Erythroblast (primary cell): Measurements from ENCODE around the gene ANO6.
A peak's percentile ranks its signal among the peaks of the same experiment; 100 is the strongest.
"Not testable (repeated sequence)": the region's sequence is repeated elsewhere in the genome, so short reads cannot be mapped to it uniquely, and the experiment has no call there.

Source experiments
- DNase-seq, 2 experiments: peaks; one replicate each; lab custom pipeline; 2025; lab: John Stamatoyannopoulos, UW
- GATA1 ChIP-seq: IDR thresholded peaks from 2 replicates; pipeline ENCODE4 v1.6.1; 2011; ENCODE audit warnings: low read depth, mild to moderate bottlenecking, control low read depth, low read length, moderate library complexity
- POLR2A ChIP-seq: IDR thresholded peaks from 2 replicates; pipeline ENCODE4 v1.6.1; 2011; ENCODE audit warnings: mild to moderate bottlenecking, low read length

The ANO6 gene

GRCh38 chr12:45219621-45220020 is 3.7 kb downstream of the ANO6 start:
- no peak for DNase-seq
- TF ChIP-seq GATA1 (no peak), POLR2A (no peak)

- DNase-seq: no peak
- TF ChIP-seq GATA1: no peak
- TF ChIP-seq POLR2A: no peak
Observed at GRCh38 chr12:45220363-45220931, 4.6 kb downstream of the ANO6 start.

GRCh38 chr12:45220969-45221368 is 5.1 kb downstream of the ANO6 start:
- TF ChIP-seq GATA1 (no peak), POLR2A (no peak)

GRCh38 chr12:45223868-45224267 is 8.0 kb downstream of the ANO6 start:
- TF ChIP-seq POLR2A (no peak), GATA1 (no peak)
- no peak for DNase-seq

More at GRCh38 chr12:45220969-45221368, 5.1 kb downstream of the ANO6 start:
- no peak for DNase-seq

GRCh38 chr12:45224311-45224710 is 8.4 kb downstream of the ANO6 start:
- TF ChIP-seq POLR2A (no peak), GATA1 (no peak)
- no peak for DNase-seq

GRCh38 chr12:45226021-45226420 is 10.1 kb downstream of the ANO6 start:
- no peak for TF ChIP-seq GATA1
- TF ChIP-seq POLR2A: no peak
- no peak for DNase-seq

- TF ChIP-seq GATA1: peak; percentile 19
- TF ChIP-seq POLR2A: no peak
- peak; percentile 50 to 87 for DNase-seq
Observed at GRCh38 chr12:45227316-45228067, 11.6 kb downstream of the ANO6 start.

- no peak for DNase-seq
Observed at GRCh38 chr12:45231515-45232145, 15.7 kb downstream of the ANO6 start.

GRCh38 chr12:45232146-45232755 is 16.4 kb downstream of the ANO6 start:
- DNase-seq: no peak
- TF ChIP-seq POLR2A (no peak), GATA1 (no peak)

More at GRCh38 chr12:45231515-45232145, 15.7 kb downstream of the ANO6 start:
- TF ChIP-seq POLR2A (no peak), GATA1 (no peak)

- DNase-seq: peak in 1 of 2 experiments; percentile 24
- TF ChIP-seq POLR2A: no peak
- TF ChIP-seq GATA1: no peak
Observed at GRCh38 chr12:45232756-45233372, 17.0 kb downstream of the ANO6 start.

- no peak for TF ChIP-seq POLR2A
- no peak for TF ChIP-seq GATA1
- peak in 1 of 2 experiments; percentile 26 for DNase-seq
Observed at GRCh38 chr12:45234139-45234865, 18.4 kb downstream of the ANO6 start.

- no peak for DNase-seq
- TF ChIP-seq POLR2A (no peak), GATA1 (no peak)
Observed at GRCh38 chr12:45235087-45236025, 19.5 kb downstream of the ANO6 start.

GRCh38 chr12:45236383-45236782 is 20.5 kb downstream of the ANO6 start:
- DNase-seq: not testable (repeated sequence)
